Effector CD8-positive, alpha-beta T cell (primary cell): ENCODE data around the gene THY1.
"Not testable (repeated sequence)": the region's sequence is repeated elsewhere in the genome, so short reads cannot be mapped to it uniquely, and the experiment has no call there.

Experiments
- DNase-seq: peaks from one replicate; lab custom pipeline; 2025; lab: John Stamatoyannopoulos, UW
- total RNA-seq, 4 experiments: gene quantifications; one replicate each; lab custom pipeline; 2026; lab: John Stamatoyannopoulos, UW

THY1 gene
- 0 reads per million in 4 experiments for total RNA-seq

- DNase-seq, result no peak
Measured at GRCh38 chr11:119422809-119423508, at the start of gene THY1. Gene THY1 (minus strand): TSS chr11:119423172. CDS start chr11:119420905, 2,267 bp downstream.

- DNase-seq, result no peak
Measured at GRCh38 chr11:119472186-119472855, 49.3 kb upstream of the THY1 start.

- DNase-seq, result no peak
Measured at GRCh38 chr11:119471329-119471728, 48.4 kb upstream of the THY1 start.

GRCh38 chr11:119470317-119471291 is 47.6 kb upstream of the THY1 start:
- DNase-seq, result no peak

GRCh38 chr11:119469506-119469905 is 46.5 kb upstream of the THY1 start:
- DNase-seq, result no peak

GRCh38 chr11:119468511-119468910 is 45.5 kb upstream of the THY1 start:
- DNase-seq, result no peak

- DNase-seq, result no peak
Measured at GRCh38 chr11:119461229-119461963, 38.4 kb upstream of the THY1 start.

- no peak for DNase-seq
Measured at GRCh38 chr11:119460582-119460981, 37.6 kb upstream of the THY1 start.

GRCh38 chr11:119460097-119460496 is 37.1 kb upstream of the THY1 start:
- no peak for DNase-seq

- no peak for DNase-seq
Measured at GRCh38 chr11:119459293-119459976, 36.5 kb upstream of the THY1 start.

- DNase-seq, result not testable (repeated sequence)
Measured at GRCh38 chr11:119455708-119456107, 32.7 kb upstream of the THY1 start.

GRCh38 chr11:119455241-119455640 is 32.3 kb upstream of the THY1 start:
- not testable (repeated sequence) for DNase-seq

- no peak for DNase-seq
Measured at GRCh38 chr11:119453881-119454280, 30.9 kb upstream of the THY1 start.

GRCh38 chr11:119450590-119451326 is 27.8 kb upstream of the THY1 start:
- no peak for DNase-seq

GRCh38 chr11:119449498-119449897 is 26.5 kb upstream of the THY1 start:
- DNase-seq, result no peak

GRCh38 chr11:119448380-119448779 is 25.4 kb upstream of the THY1 start:
- DNase-seq, result no peak

- no peak for DNase-seq
Measured at GRCh38 chr11:119447664-119448242, 24.8 kb upstream of the THY1 start.

- no peak for DNase-seq
Measured at GRCh38 chr11:119446871-119447663, 24.1 kb upstream of the THY1 start.

GRCh38 chr11:119446434-119446833 is 23.5 kb upstream of the THY1 start:
- no peak for DNase-seq
